Esophagus squamous epithelium (tissue), 4 donors: Measurements from ENCODE around the gene MAP3K5.

Source experiments
- CTCF ChIP-seq, 6 experiments: fragments of 450-650 bp in 4 of 6; fragments of 200-600 bp in 2 of 6; sonication (generic) in 2 of 6; IDR thresholded peaks; one replicate each; pipeline ENCODE4 v1.5.1; 2016 to 2019; ENCODE audit warnings: antibody characterized with exemption in 6 of 6, mild to moderate bottlenecking in 4 of 6, moderate library complexity in 4 of 6
- POLR2A ChIP-seq, 4 donors: fragments of 450-650 bp; IDR thresholded peaks; one replicate each; pipeline ENCODE4 v1.6.1; 2017; ENCODE audit warnings: antibody characterized with exemption in 4 of 4, mild to moderate bottlenecking in 4 of 4, moderate library complexity in 3 of 4

- TF ChIP-seq POLR2A (IDR thresholded peaks at IDR 0.05) (no peak), CTCF (IDR thresholded peaks at IDR 0.05) (no peak)
Observed at GRCh38 chr6:136599329-136600011, 192.8 kb downstream of the MAP3K5 start.
